HCT116 (cell line): Measurements from ENCODE around the gene C1orf167. TPM values are rescaled to one million over a fixed set of nuclear protein-coding genes. Genes with fewer than 3 reads are reported as not detected.

Source experiments
- ATAC-seq: fragments of 200-7000 bp; cut with Tn5 transposase; 2 replicates; pipeline ENCODE4 v1.9.1; 2020; ENCODE audit warnings: mild to moderate bottlenecking, moderate library complexity
- BruUV-seq: library from RNA; stranded (reverse); fragments of 400-500 nt; replicated peaks from 2 replicates; lab custom pipeline; 2021; lab: Mats Ljungman, UMichigan
- CTCF ChIA-PET: fragments of 300-600 bp; sonication (Branson Sonifier 250); formaldehyde crosslinking; loops from one replicate; lab custom pipeline; 2021; ENCODE audit warnings: antibody characterized with exemption; lab: Charles Lee
- POLR2A ChIA-PET: fragments of 300-600, 350-600 bp; sonication (Branson Sonifier 250); formaldehyde crosslinking; loops from one replicate; lab custom pipeline; 2021; ENCODE audit warnings: antibody characterized with exemption; lab: Charles Lee
- RAD21 ChIA-PET, 2 experiments: fragments of 300-600 bp; sonication (Branson Sonifier 250); formaldehyde crosslinking; loops; one replicate each; lab custom pipeline; 2023; ENCODE audit warnings: low total read pairs in 2 of 2; ENCODE audit not compliant: uncharacterized antibody in 2 of 2, unreplicated experiment in 2 of 2, low non-redundant PET in 1 of 2; lab: Charles Lee
- DNase-seq: peaks from one replicate; pipeline ENCODE4 v3.0.0-alpha.2; 2010; ENCODE audit warnings: low read depth, low spot score
- H2AFZ ChIP-seq: fragments of 200-600 bp; shearing (Covaris generic), sonication (generic); 2 replicates; pipeline ENCODE4 v1.6.1; 2017; ENCODE audit warnings: low read depth, mixed run types, mixed read lengths, antibody characterized with exemption, low read length; ENCODE audit not compliant: poor library complexity, severe bottlenecking
- H3K27ac ChIP-seq: 2 replicates; pipeline ENCODE4 v1.5.1; 2012; ENCODE audit warnings: low read depth, low read length
- H3K27me3 ChIP-seq: fragments of 200-600 bp; sonication (generic); 2 replicates; pipeline ENCODE4 v1.6.1; 2016; ENCODE audit warnings: mixed run types, low read length, mixed read lengths; ENCODE audit not compliant: insufficient read depth
- H3K36me3 ChIP-seq, 2 experiments: fragments of 200-500 bp in 1 of 2; fragments of 200-600 bp in 1 of 2; sonication (Bioruptor generic) in 1 of 2; sonication (generic) in 1 of 2; 2 replicates each; pipeline versions ENCODE4 v1.5.1 to v1.6.1; 2014 to 2016; ENCODE audit warnings: low read length in 2 of 2, inconsistent platforms in 1 of 2, mixed read lengths in 1 of 2, mixed run types in 1 of 2; ENCODE audit not compliant: insufficient read depth in 2 of 2, control insufficient read depth in 1 of 2
- H3K4me1 ChIP-seq, 2 experiments: fragments of 200-600 bp in 1 of 2; sonication (generic) in 1 of 2; 2 replicates each; pipeline versions ENCODE4 v1.5.1 to v1.6.1; 2012 to 2017; ENCODE audit warnings: low read length in 2 of 2, inconsistent platforms in 1 of 2, mild to moderate bottlenecking in 1 of 2, mixed read lengths in 1 of 2, mixed run types in 1 of 2, moderate library complexity in 1 of 2; ENCODE audit not compliant: insufficient read depth in 2 of 2, control insufficient read depth in 1 of 2
- H3K4me2 ChIP-seq: fragments of 200-600 bp; sonication (generic); 2 replicates; pipeline ENCODE4 v1.6.1; 2017; ENCODE audit warnings: mixed run types, low read length, mixed read lengths
- H3K4me3 ChIP-seq, 2 experiments: fragments of 200-600 bp in 1 of 2; sonication (generic) in 1 of 2; replicated peaks in 1 of 2; 2 replicates each; pipeline ENCODE4 v1.5.1; 2011 to 2016; ENCODE audit warnings: low read length in 2 of 2, control low read depth in 1 of 2, low read depth in 1 of 2, mild to moderate bottlenecking in 1 of 2, mixed read lengths in 1 of 2, mixed run types in 1 of 2
- H3K79me2 ChIP-seq: fragments of 200-600 bp; sonication (generic); 2 replicates; pipeline ENCODE4 v1.6.1; 2017; ENCODE audit warnings: mild to moderate bottlenecking, mixed run types, low read length, moderate library complexity, mixed read lengths; ENCODE audit not compliant: insufficient read depth
- H3K9ac ChIP-seq: fragments of 200-600 bp; sonication (generic); 2 replicates; pipeline ENCODE4 v1.6.1; 2016; ENCODE audit warnings: low read length, mixed read lengths
- H3K9me2 ChIP-seq: fragments of 200-600 bp; sonication (generic), shearing (Covaris generic); 2 replicates; pipeline ENCODE4 v1.6.1; 2017; ENCODE audit warnings: mixed run types, mild to moderate bottlenecking, moderate library complexity; ENCODE audit not compliant: insufficient read depth
- H3K9me3 ChIP-seq, 2 experiments: fragments of 200-500 bp in 1 of 2; fragments of 200-600 bp in 1 of 2; sonication (Bioruptor generic) in 1 of 2; sonication (generic) in 1 of 2; 2 replicates each; pipeline ENCODE4 v1.6.1; 2014 to 2017; ENCODE audit warnings: low read length in 2 of 2, mixed read lengths in 2 of 2, inconsistent platforms in 1 of 2, low read depth in 1 of 2, mild to moderate bottlenecking in 1 of 2, mixed run types in 1 of 2, moderate library complexity in 1 of 2; ENCODE audit not compliant: control insufficient read depth in 1 of 2, insufficient read depth in 1 of 2
- H4K20me1 ChIP-seq: fragments of 200-600 bp; sonication (generic), shearing (Covaris generic); 2 replicates; pipeline ENCODE4 v1.6.1; 2017; ENCODE audit warnings: mixed run types, mild to moderate bottlenecking, moderate library complexity; ENCODE audit not compliant: insufficient read depth
- CEBPB ChIP-seq: IDR thresholded peaks from 2 replicates; pipeline ENCODE4 v1.6.1; 2012; ENCODE audit warnings: low read depth
- FOSL1 ChIP-seq: IDR thresholded peaks from 2 replicates; pipeline ENCODE4 v1.6.1; 2012; ENCODE audit warnings: low read depth
- JUND ChIP-seq: IDR thresholded peaks from 2 replicates; pipeline ENCODE4 v1.6.1; 2012
- POLR2A ChIP-seq: IDR thresholded peaks from 2 replicates; pipeline ENCODE4 v1.7.0; 2011; ENCODE audit warnings: borderline replicate concordance; ENCODE audit not compliant: insufficient read depth, insufficient read length; ENCODE audit errors: extremely low read depth
- SRF ChIP-seq: IDR thresholded peaks from 2 replicates; pipeline ENCODE4 v1.6.1; 2012; ENCODE audit warnings: low read depth
- intact Hi-C: fragments of 100-400 bp; cut with micrococcal nuclease; formaldehyde crosslinking; loops from 2 replicates; pipeline ENCODE4 v1.10.0; 2022
- total RNA-seq: library from RNA; stranded (reverse); gene quantifications from one replicate; pipeline ENCODE4 v1.2.1, GENCODE V29; 2021; ENCODE audit not compliant: unreplicated experiment
- TF ChIP-seq, protein P1 (sequence below): IDR thresholded peaks from 2 replicates; pipeline ENCODE4 v1.6.1; 2012

The C1orf167 gene
- total RNA-seq, 1 experiment from 2014 or later, result 0.12 TPM

- H3K27ac ChIP-seq, result no peak overlapping the region
- H3K36me3 ChIP-seq, result no peaks in the 10 kb centered on the region
- H3K79me2 ChIP-seq, result no peaks in the 10 kb centered on the region
- ATAC-seq (no peak), DNase-seq (no peak)
- RAD21 ChIA-PET, result no interaction called here
- H2AFZ ChIP-seq, result no peak overlapping the region
- POLR2A ChIA-PET, result no interaction called here
- no TSS peak for BruUV-seq
- no peak overlapping the region for H3K4me2 ChIP-seq
- no peak overlapping the region for H3K4me3 ChIP-seq
- no peaks in the 10 kb centered on the region for H3K27me3 ChIP-seq
- no peak for TF ChIP-seq SRF
- TF ChIP-seq POLR2A, result no peak
- TF ChIP-seq FOSL1, result no peak
- H3K9me3 ChIP-seq, result no peaks in the 10 kb centered on the region
- no peak overlapping the region for H3K9ac ChIP-seq
- H3K9me2 ChIP-seq, result no peaks in the 10 kb centered on the region
- CTCF ChIA-PET, result no interaction called here
- peaks cover 0 to 9% of the 10 kb centered on the region in 2 experiments; a peak in 3 of 4 replicates for H3K4me1 ChIP-seq
- intact Hi-C loops, result no loop called here
- H4K20me1 ChIP-seq, result no peaks in the 10 kb centered on the region
Observed at GRCh38 chr1:11727119-11727518, 34.9 kb upstream of the C1orf167 start.

GRCh38 chr1:11728126-11728806 lies 33.7 kb upstream of the C1orf167 start:
- no peak for DNase-seq
- no peak overlapping the region for H3K4me2 ChIP-seq
- CTCF ChIA-PET, result no interaction called here
- H4K20me1 ChIP-seq, result no peaks in the 10 kb centered on the region
- H3K27ac ChIP-seq, result no peak overlapping the region
- no peaks in the 10 kb centered on the region for H3K9me2 ChIP-seq
- no peak overlapping the region for H2AFZ ChIP-seq
- no peaks in the 10 kb centered on the region for H3K9me3 ChIP-seq
- TF ChIP-seq JUND (no peak), CEBPB (no peak)
- TF ChIP-seq, protein P1, sequence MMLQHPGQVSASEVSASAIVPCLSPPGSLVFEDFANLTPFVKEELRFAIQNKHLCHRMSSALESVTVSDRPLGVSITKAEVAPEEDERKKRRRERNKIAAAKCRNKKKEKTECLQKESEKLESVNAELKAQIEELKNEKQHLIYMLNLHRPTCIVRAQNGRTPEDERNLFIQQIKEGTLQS, result no peak
- TF ChIP-seq, all 23 proteins: peak for 0
- ATAC-seq, result no peak
- ChIA-PET POLR2A (no interaction called here), RAD21 (no interaction called here)
- Histone ChIP-seq H3K79me2 (no peaks in the 10 kb centered on the region), H3K9ac (no peak overlapping the region), H3K4me3 (no peak overlapping the region), H3K27me3 (no peaks in the 10 kb centered on the region), H3K4me1 (peaks cover 0 to 21% of the 10 kb centered on the region in 2 experiments; a peak in 3 of 4 replicates), H3K36me3 (no peaks in the 10 kb centered on the region)
- intact Hi-C loops, result no loop called here
- no TSS peak for BruUV-seq
